Nucleus accumbens (tissue), 56 donors: ENCODE measurements around the gene METRN.
A peak's percentile ranks its signal among the peaks of the same experiment; 100 is the strongest.

Source experiments
- DNase-seq, 56 donors: peaks; one replicate each; lab custom pipeline; 2025; lab: John Stamatoyannopoulos, UW

METRN gene

DNA sequence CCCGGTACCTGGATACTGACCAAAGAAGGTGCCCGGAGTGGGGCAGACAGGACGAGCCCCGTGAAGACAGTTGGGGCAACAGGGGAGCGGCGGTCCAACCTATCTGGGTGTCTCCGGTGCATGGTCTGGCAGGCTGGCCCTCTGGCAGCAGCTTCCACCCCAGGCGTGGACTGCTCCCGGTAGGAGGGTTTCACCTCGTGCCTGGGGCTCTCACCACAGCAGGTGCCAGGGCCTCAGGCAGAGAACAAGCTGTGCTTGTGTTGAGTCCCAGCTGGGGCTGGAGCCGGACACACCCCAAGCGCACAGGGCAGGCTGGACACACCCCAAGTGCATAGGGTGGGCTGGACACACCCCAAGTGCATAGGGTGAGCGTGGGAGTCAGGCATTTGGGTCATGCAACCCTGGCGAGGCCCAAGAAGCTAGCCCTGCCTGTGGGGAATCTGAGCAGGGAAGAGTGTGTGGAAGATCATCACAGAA is 7.8 kb upstream of the METRN start:
- DNase-seq = no peak

DNA sequence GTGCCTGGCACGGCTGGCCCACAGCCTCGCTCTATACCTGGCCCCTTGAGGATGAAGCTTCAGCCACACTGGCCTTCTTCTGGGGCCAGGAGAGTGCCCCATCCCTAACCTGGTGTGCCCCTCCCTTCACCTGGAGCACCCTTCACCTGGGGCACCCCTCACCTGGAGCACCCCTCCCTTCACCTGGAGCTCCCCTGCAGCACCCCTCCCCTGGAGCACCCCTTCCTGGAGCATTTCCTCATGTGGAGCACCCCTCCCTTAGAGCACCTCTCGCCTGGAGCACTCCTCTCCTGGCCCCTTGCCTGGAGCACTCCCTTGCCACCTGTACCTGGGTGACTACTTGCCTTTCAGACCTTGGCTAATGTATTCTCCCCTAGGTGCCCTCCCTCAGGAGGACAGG is 6.9 kb upstream of the METRN start:
- DNase-seq = no peak

DNA sequence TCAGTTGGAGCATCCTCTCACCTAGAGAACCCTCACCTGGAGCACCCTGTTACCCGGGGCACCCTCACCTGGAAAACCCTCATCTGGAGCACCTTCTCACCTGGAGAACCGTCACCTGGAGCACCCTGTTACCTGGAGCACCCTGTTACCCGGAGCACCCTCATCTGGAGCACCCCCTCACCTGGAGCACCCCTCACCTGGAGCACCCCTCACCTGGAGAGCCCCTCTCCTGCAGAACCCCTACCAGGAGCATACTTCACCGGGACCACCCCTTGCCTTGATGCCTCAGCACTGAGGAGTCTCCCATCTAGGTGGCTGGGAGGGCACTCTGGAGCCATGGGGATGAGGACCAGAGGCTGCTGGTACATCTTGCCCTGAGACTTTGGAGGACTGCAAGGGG is 6.0 kb upstream of the METRN start:
- no peak for DNase-seq

DNA sequence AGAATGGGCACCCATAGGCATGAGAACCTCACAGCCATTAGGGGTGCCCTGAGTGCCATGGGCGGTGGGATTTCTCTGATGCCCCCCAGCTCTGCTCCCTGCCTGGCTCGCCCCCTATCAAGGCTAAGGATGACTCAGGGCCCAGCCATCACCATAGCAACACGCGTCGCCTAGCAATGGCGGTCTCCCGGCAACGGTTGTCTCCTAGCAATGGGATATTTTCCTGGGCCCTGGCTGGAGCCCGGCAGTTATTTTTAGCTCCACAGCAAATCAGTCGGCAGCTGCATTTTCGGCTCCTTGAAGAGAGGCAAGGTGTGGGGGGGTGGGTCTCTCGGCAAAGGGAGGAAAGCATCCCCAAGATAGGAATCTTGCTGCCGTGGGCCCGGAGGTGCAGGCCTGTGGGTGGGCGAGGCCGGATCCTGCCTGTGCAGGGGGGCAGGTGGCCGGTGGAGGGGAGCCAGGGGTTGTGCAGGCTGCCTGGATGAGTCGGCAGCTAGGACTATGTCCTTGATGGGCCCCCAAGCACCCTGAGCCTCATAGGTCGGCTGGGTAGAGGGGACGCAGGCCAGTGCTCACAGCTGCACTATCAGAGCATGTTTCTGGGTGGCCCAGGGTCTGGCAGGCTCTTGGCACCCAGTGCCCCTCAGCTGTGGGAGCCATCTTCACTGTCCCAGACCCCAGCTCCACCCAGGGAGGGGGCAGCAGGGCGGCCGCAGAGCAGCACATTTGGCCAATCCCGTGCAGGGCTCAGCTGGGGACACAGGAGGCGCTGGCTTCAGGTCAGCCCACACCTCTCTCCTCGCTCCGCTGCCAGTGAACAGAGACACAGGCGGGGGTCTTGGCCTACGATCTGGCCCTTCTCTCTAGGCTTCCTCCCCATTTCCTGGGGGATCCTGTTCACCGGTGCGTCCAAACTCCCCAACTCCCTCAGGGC is 5.1 kb upstream of the METRN start:
- DNase-seq = peak in 54 of 56 donors; percentile 14 to 94 (median 74)

DNA sequence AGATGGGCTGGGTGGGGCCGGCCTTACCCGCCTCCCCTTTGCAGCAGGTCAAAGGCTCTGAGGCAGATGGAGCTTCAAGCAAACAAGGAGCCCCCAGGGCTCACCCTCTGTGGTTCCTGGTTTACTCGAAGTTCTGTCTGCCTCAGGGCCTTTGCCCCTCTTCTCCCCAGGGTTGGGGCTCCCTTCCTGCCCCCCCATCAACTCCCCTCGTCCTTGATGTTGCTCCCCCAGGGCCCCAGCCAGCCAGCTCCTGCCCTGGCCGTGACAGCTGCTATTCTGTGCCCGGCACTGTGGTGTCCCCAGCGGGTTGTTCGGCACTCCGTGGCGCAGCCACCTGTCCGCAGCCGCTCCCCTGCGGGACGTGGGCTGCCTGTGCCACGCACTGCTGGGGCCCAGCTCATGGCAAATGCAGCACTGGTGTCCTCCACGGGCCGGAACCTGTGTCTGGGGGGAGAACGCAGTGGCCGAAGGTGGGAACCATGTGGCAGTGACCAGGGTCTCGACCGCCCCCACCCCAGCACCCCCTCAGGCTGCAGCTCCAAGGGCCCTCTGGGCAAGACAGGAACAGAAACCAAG is 4.3 kb upstream of the METRN start:
- DNase-seq = no peak

DNA sequence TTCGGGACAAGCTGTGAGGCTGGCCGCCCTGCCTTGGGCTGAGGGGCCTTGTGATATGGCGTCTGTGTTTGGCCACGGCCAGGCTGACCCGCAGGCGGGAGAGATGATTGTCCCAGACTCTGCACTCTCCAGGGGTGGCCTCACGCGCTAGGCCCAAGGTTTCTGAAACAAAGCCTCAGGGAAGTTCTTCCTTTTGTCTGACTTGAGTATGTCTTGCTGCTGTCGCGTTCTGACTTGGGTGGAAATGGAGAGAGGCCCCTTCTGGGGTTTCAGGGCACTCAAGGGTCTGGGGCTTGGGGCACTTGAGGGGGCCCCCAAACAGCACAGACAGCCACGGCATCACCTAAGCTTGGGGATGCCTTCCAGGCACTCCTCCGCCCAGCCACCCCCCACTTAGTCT is 3.8 kb upstream of the METRN start:
- no peak for DNase-seq

DNA sequence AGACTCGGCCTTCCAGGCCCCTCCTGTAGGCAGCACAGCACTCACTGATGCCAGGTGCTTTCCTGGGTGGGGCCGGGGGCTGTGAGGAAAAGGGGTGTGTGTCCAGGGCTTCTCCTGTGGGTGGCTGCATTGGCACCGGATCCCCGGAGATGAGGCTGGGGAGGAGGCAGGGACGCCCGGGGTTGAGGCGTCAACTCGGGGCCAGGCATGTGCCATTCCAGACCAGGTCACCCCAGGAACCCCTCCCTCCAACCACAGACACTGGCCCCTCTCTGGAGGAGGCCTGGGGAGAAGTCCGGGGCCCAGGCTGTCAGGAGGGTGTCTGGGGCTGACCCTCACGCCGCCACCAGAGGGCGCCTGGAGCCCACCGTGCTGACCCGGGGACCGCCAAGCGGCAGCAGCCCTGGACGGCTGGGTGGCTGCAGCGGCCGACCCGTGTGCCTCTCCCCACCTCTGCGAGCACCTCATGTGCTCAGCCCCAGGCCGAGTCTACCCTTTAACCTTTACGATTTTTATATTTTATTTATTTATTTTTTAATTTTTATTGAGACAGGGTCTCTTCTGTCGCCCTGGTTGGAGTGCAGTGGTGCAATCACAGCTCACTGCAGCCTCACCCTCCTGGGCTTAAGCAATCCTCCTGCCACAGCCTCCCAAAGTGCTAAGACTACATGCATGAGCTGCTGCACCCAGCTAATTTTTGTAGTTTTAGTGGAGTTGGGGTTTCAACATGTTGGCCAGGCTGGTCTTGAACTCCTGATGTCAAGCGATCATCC is 3.2 kb upstream of the METRN start:
- peak in 48 of 56 donors; percentile 25 to 82 (median 56) for DNase-seq

DNA sequence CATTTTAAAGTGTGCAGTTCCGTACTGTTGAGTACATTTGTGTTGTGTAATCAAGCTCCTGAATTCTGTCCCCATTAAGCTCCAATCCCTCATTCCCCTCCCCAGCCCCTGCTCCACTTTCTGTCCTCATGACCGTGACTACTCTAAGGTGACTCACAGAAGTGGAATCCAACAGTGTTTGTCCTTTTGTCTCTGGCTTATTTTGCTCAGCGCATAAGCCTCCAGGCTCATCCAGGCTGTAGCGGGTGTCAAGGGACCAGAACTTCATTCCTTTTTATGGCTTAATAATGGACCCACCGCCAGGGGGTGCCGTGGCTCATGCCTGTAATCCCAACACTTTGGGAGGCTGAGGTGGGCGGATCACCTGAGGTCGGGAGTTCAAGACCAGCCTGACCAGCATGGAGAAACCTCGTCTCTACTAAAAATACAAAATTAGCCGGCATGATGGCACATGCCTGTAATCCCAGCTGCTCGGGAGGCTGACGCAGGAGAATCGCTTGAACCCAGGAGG is 2.1 kb upstream of the METRN start:
- DNase-seq = peak in 1 of 56 donors; percentile 18

DNA sequence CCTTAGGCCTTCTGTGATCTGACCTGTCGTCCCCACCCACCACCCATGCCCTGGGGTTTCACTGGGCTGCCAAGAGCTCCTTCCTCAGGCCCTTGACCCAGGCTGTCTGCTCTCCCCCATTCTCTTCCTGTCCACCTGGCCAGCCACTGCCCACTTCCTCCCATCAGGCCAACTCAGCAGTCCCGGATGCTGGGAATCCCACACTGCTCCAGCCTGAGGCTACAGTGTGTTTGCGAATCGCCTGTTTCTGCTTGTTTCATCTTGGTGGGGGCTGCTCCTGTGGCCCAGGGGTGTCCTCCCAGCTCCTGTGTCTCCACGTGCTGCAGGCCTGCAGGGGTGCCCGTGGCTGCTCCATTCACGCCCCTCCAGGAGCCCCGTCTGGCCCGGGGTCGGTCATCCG is 839 bp upstream of the METRN start:
- DNase-seq = no peak

DNA sequence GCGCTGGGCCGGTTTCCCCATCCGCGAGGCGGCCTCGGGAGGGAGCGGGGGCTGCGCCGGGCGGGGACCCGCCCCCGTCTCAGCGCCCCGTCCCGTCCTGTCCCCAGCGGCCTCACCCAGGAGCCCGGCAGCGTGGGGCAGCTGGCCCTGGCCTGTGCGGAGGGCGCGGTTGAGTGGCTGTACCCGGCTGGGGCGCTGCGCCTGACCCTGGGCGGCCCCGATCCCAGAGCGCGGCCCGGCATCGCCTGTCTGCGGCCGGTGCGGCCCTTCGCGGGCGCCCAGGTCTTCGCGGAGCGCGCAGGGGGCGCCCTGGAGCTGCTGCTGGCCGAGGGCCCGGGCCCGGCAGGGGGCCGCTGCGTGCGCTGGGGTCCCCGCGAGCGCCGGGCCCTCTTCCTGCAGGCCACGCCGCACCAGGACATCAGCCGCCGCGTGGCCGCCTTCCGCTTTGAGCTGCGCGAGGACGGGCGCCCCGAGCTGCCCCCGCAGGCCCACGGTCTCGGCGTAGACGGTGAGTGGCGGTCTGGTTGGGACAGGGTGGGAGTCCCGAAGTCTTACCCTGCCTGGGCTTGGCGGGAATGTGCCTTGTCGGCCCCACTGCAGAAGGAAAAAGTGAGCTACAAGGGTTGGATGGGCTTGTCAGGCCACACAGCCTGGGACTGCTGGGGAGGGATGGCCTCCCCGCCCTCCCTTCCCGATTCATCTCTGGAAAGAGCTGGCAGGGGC is 720 bp downstream of the METRN start:
- DNase-seq = peak in 8 of 56 donors; percentile 36 to 61 (median 50)

DNA sequence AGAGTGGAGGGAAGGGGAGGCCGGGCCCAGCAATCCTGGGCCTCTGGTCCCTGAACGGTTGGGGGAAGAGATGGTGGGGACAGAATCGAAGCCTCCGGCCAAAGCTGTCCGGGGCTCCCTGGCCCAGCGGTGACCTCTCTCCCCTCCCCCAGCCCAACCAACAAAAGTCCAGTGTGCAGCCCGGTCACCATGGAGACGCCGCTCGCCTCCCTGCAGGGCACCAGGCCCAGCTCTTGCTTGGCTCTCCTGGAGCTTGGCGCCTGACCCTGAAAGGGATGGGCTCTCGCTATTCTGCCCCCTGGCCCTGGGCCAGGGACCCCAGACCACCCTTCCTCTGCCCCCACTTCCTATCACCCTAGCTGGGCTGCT is 1.3 kb downstream of the METRN start:
- peak in 55 of 56 donors; percentile 25 to 95 (median 85) for DNase-seq

DNA sequence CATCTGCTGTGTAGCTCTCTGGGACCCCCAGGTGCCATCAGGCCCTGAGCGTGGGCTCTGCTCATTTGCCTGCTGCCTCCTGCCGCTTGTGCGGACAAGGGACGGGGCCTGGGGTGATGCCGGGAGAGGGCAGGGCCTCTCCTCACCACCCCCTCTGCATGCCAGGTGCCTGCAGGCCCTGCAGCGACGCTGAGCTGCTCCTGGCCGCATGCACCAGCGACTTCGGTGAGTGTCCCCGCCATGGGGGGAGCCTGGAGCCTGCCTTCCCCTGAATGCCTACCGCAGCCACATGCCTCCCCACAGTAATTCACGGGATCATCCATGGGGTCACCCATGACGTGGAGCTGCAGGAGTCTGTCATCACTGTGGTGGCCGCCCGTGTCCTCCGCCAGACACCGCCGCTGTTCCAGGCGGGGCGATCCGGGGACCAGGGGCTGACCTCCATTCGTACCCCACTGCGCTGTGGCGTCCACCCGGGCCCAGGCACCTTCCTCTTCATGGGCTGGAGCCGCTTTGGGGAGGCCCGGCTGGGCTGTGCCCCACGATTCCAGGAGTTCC is 1.9 kb downstream of the METRN start:
- DNase-seq = peak in 1 of 56 donors; percentile 44

DNA sequence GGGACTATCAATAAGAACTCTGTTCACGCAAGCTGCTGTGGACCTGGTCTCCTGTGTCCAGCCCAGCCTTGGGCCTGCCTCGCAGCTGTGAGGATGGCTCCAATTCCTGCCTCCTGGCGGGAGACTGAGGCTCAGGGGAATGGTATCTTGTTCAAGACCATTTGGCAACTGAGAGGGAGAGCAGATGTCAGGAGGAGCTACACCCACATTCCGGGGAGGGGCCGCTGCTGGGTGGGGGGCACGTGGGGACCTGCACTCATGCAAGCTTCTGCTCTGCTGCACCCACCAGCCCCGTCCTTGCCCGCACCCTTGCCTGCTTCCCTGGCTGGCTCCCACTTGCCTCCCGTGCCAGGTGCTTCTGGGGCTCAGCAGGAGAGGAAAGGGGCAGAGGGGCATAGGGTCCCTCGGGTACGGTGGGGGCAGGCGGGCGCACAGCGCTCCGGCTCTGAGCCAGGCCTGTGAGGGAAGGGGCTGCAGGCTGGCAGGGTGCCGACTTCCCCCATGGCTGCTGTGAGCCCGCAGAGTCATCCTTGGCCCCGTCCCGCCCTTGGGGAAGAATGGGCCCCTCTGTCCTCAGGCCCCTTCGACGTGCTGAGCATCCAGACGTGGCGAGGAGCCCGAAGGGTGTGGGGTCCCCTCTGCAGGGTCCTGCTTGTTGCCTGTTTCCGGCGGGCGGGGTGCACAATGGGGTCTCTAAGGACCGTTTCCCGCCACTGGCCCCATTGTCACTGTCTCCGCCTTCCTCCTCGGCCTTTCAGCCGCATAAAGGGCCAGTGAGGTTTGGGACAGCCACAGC is 2.7 kb downstream of the METRN start:
- DNase-seq = peak in 21 of 56 donors; percentile 10 to 57 (median 34)

DNA sequence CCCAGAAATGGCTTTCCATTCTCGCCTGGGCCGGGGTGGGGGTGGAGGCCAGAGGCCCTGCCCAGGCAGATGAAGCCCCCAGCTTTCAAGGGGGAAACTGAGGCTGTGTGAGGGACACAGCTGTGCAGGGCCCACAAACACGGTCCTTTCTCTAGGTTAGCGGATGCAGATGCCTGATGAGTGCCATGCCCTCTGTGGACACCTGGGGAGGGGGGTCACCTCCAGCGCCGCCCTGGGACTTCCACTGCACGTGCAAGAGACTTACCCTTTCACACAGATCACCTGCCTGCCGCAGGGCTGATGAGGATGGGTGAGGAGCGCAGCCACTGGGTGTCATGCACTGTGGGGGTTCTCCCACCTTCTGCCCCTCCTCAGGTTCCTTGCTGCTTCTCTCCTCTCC is 3.5 kb downstream of the METRN start:
- no peak for DNase-seq

DNA sequence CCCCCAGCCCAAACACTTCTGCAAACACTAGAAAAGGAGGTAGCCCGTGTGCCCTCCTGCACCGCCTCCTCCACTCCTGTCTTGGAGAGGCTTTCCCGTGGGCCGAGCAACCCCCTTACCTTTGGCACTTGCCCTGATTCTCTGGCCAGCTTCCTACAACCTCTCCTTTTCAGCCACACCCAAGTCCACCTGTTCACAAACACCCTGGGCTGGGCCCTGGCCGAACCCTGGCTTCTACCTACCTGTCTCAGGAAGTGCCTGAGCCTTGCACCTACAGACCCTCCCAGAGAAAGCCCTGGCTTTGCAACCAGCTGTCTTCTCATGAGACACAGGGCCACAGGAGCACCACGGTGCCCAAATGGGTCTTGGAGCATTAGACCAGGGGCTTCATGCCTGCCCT is 4.0 kb downstream of the METRN start:
- DNase-seq = no peak

DNA sequence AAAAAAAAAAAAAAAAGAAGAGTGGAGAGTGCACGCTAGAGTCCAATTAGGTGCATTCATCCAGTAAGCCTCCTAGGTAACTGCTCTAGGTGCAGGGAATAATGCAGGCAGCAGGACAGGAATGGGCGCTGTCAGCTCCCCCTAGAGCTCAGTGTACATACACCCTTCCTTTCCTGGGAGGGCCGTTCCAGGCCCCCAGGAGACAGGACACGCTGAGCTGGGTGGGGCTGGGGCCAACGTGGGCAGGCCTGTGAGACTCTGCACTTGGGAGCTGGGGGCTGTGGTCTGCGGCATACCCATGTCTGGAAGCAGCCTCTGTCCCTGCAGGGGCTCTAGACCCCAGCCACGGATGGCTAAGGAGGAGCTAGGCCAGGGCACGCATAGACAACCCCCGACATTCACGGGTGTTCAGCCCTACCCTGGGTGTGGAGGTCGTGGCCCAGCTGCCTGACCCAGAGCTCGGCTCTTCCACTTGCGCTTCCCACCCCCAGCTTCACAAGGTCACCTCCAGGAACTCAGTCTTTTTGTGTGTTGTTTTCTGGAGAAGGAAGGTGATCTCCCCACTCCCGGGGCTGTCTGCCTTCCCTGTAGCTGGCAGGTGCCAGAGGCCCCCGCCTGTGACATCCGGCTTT is 5.0 kb downstream of the METRN start:
- DNase-seq = peak in 11 of 56 donors; percentile 37 to 73 (median 53)

DNA sequence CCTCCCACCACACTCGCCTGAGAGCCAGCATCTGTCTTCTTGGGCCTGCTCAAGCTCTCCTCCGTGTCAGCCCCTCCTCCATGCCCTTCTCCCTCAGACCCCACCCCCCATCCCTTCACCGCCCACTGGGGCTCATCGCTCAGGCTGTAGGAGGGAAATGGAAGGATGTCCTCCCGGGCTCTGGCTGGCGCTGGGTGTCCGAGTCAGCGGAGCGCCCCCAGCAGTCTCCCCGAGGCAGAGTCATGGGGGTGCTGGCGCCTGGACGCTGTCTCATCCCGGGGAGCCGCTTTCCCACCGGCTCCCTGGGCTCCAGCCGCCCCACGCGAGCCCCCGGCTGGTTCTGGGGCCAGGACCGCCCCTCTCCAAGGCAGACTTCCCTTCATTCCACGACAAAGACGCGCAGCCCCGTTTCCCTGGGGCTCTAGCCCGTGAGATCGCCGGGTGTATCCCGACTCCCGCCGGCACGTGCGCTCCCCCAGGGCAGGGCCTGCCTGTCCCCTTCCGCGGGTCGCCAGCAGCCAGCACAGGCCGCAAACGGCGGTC is 5.6 kb downstream of the METRN start:
- peak in 47 of 56 donors; percentile 34 to 85 (median 64) for DNase-seq
